ENCODE measurements around the gene POFUT1. TPM values are rescaled to one million over a fixed set of nuclear protein-coding genes. Genes with fewer than 3 reads are reported as not detected.
A peak's percentile ranks its signal among the peaks of the same experiment; 100 is the strongest.
"Not testable (repeated sequence)": the region's sequence is repeated elsewhere in the genome, so short reads cannot be mapped to it uniquely, and the experiment has no call there.

The POFUT1 gene
- total RNA-seq, 1 donor from 2014 or later: 46.3 TPM

- Mint-ChIP-seq H3K36me3 (peaks cover 22% of the 10 kb centered on the region), H3K27ac (no peak overlapping the region)
Measured at GRCh38 chr20:32195581-32195980, 12.1 kb upstream of the POFUT1 start.

GRCh38 chr20:32196613-32197012 lies 11.1 kb upstream of the POFUT1 start:
- not testable (repeated sequence) for DNase-seq (ENCODE audit: low spot score in 2 of 2, unreplicated experiment in 2 of 2); H3K27me3 Mint-ChIP-seq (ENCODE audit: low read depth); H3K4me1 Mint-ChIP-seq; H3K4me3 Mint-ChIP-seq; H3K27ac Mint-ChIP-seq; H3K9me3 Mint-ChIP-seq
- H3K36me3 Mint-ChIP-seq: peaks cover 30% of the 10 kb centered on the region

More at GRCh38 chr20:32195581-32195980, 12.1 kb upstream of the POFUT1 start:
- Mint-ChIP-seq H3K27me3 (ENCODE audit: low read depth) (no peaks in the 10 kb centered on the region), H3K4me1 (peaks cover 3% of the 10 kb centered on the region), H3K4me3 (no peak overlapping the region), H3K9me3 (no peaks in the 10 kb centered on the region)
- no peak for TF ChIP-seq CTCF (IDR thresholded peaks at IDR 0.05; ENCODE audit: unreplicated experiment)
- no peak for DNase-seq (ENCODE audit: low spot score in 2 of 2, unreplicated experiment in 2 of 2)

GRCh38 chr20:32197136-32197535 lies 10.5 kb upstream of the POFUT1 start:
- peaks cover 30% of the 10 kb centered on the region for H3K36me3 Mint-ChIP-seq
- H3K27me3 Mint-ChIP-seq (ENCODE audit: low read depth): not testable (repeated sequence)

GRCh38 chr20:32199006-32199405 lies 8.7 kb upstream of the POFUT1 start:
- H3K36me3 Mint-ChIP-seq: peaks cover 27% of the 10 kb centered on the region

More at GRCh38 chr20:32197136-32197535, 10.5 kb upstream of the POFUT1 start:
- not testable (repeated sequence) for H3K4me1 Mint-ChIP-seq; DNase-seq (ENCODE audit: low spot score in 2 of 2, unreplicated experiment in 2 of 2); H3K4me3 Mint-ChIP-seq; H3K9me3 Mint-ChIP-seq; H3K27ac Mint-ChIP-seq

GRCh38 chr20:32201296-32201976 lies 6.2 kb upstream of the POFUT1 start:
- Mint-ChIP-seq H3K27me3 (ENCODE audit: low read depth) (no peaks in the 10 kb centered on the region), H3K4me1 (peaks cover 39% of the 10 kb centered on the region), H3K36me3 (peaks cover 16% of the 10 kb centered on the region), H3K9me3 (no peaks in the 10 kb centered on the region), H3K4me3 (no peak overlapping the region), H3K27ac (no peak overlapping the region)
- no peak for DNase-seq (ENCODE audit: low spot score in 2 of 2, unreplicated experiment in 2 of 2)
- no peak for TF ChIP-seq CTCF (IDR thresholded peaks at IDR 0.05; ENCODE audit: unreplicated experiment)

More at GRCh38 chr20:32199006-32199405, 8.7 kb upstream of the POFUT1 start:
- H3K27me3 Mint-ChIP-seq (ENCODE audit: low read depth): no peaks in the 10 kb centered on the region
- no peak overlapping the region for H3K27ac Mint-ChIP-seq
- TF ChIP-seq CTCF (IDR thresholded peaks at IDR 0.05; ENCODE audit: unreplicated experiment): no peak
- peaks cover 15% of the 10 kb centered on the region for H3K4me1 Mint-ChIP-seq
- no peaks in the 10 kb centered on the region for H3K9me3 Mint-ChIP-seq
- no peak for DNase-seq (ENCODE audit: low spot score in 2 of 2, unreplicated experiment in 2 of 2)
- H3K4me3 Mint-ChIP-seq: no peak overlapping the region

GRCh38 chr20:32201977-32202363 lies 5.7 kb upstream of the POFUT1 start:
- no peak overlapping the region for H3K4me3 Mint-ChIP-seq
- H3K27me3 Mint-ChIP-seq (ENCODE audit: low read depth): no peaks in the 10 kb centered on the region
- H3K27ac Mint-ChIP-seq: peak overlapping the region; percentile 57
- no peak for TF ChIP-seq CTCF (IDR thresholded peaks at IDR 0.05; ENCODE audit: unreplicated experiment)
- peaks cover 44% of the 10 kb centered on the region for H3K4me1 Mint-ChIP-seq
- DNase-seq (ENCODE audit: low spot score in 2 of 2, unreplicated experiment in 2 of 2): no peak
- no peaks in the 10 kb centered on the region for H3K9me3 Mint-ChIP-seq
- H3K36me3 Mint-ChIP-seq: peaks cover 16% of the 10 kb centered on the region

Measured in mesothelial cell of epicardium (in vitro differentiated cells).